PC-3 (cell line): ENCODE measurements around the gene CEBPE. TPM values are rescaled to one million over a fixed set of nuclear protein-coding genes. Genes with fewer than 3 reads are reported as not detected.
A peak's percentile ranks its signal among the peaks of the same experiment; 100 is the strongest.

ENCODE experiments used
- ATAC-seq: fragments of 200-7000 bp; cut with Tn5 transposase; 2 replicates; pipeline ENCODE4 v1.9.1; 2020; ENCODE audit warnings: mild to moderate bottlenecking, moderate library complexity
- BruUV-seq: library from RNA; stranded (reverse); fragments of 400-500 nt; replicated peaks from 2 replicates; lab custom pipeline; 2021; lab: Mats Ljungman, UMichigan
- CTCF ChIA-PET: fragments of 300-600 bp; sonication (Branson Sonifier 250); formaldehyde crosslinking; loops from one replicate; lab custom pipeline; 2022; ENCODE audit warnings: antibody characterized with exemption; lab: Charles Lee
- POLR2A ChIA-PET: fragments of 300-600 bp; sonication (Branson Sonifier 250); formaldehyde crosslinking; loops from one replicate; lab custom pipeline; 2022; ENCODE audit warnings: antibody characterized with exemption; ENCODE audit not compliant: unreplicated experiment; lab: Charles Lee
- DNase-seq: peaks from one replicate; pipeline ENCODE4 v3.0.0-alpha.2; 2015
- H2AFZ ChIP-seq: fragments of 300-600 bp; sonication (generic); 2 replicates; pipeline ENCODE4 v1.6.0; 2016; ENCODE audit warnings: antibody characterized with exemption, low read length
- H3F3A ChIP-seq: fragments of 300-600 bp; sonication (generic); one replicate; pipeline ENCODE4 v1.6.0; 2017; ENCODE audit warnings: antibody characterized with exemption, low read length, control low read depth, mild to moderate bottlenecking; ENCODE audit not compliant: unreplicated experiment
- H3K27ac ChIP-seq: fragments of 300-600 bp; sonication (generic); 2 replicates; pipeline ENCODE4 v1.5.1; 2016; ENCODE audit warnings: mild to moderate bottlenecking, low read length
- H3K27me3 ChIP-seq: fragments of 300-600 bp; sonication (generic); 2 replicates; pipeline ENCODE4 v1.6.1; 2016; ENCODE audit warnings: low read length, mixed read lengths
- H3K36me3 ChIP-seq: fragments of 300-600 bp; sonication (generic); 2 replicates; pipeline ENCODE4 v1.6.1; 2016; ENCODE audit warnings: low read depth, mixed run types, low read length, mixed read lengths
- H3K4me1 ChIP-seq: fragments of 300-600 bp; sonication (generic); 2 replicates; pipeline ENCODE4 v1.5.1; 2016; ENCODE audit warnings: low read length; ENCODE audit not compliant: insufficient read depth
- H3K4me2 ChIP-seq: fragments of 300-600 bp; sonication (generic); 2 replicates; pipeline ENCODE4 v1.6.0; 2016; ENCODE audit warnings: low read length
- H3K4me3 ChIP-seq: fragments of 300-600 bp; sonication (generic); 2 replicates; pipeline ENCODE4 v1.5.1; 2016; ENCODE audit warnings: mild to moderate bottlenecking, low read length, mixed read lengths
- H3K79me2 ChIP-seq: fragments of 300-600 bp; sonication (generic); 2 replicates; pipeline ENCODE4 v1.6.1; 2017; ENCODE audit warnings: low read length, mixed read lengths
- H3K9ac ChIP-seq: fragments of 300-600 bp; sonication (generic); 2 replicates; pipeline ENCODE4 v1.6.0; 2016; ENCODE audit warnings: mild to moderate bottlenecking, low read length
- H3K9me2 ChIP-seq: fragments of 300-600 bp; sonication (generic); replicated peaks from 2 replicates; pipeline ENCODE4 v1.6.1; 2016; ENCODE audit warnings: mixed run types, low read length, mixed read lengths
- H3K9me3 ChIP-seq: fragments of 300-600 bp; sonication (generic); 2 replicates; pipeline ENCODE4 v1.6.1; 2016; ENCODE audit warnings: low read length, mixed read lengths
- H4K20me1 ChIP-seq: fragments of 300-600 bp; sonication (generic); 2 replicates; pipeline ENCODE4 v1.6.1; 2016; ENCODE audit warnings: low read length, mixed read lengths
- EZH2 ChIP-seq: fragments of 300-600 bp; sonication (generic); IDR thresholded peaks from one replicate; pipeline ENCODE4 v1.6.1; 2017; ENCODE audit warnings: antibody characterized with exemption, mild to moderate bottlenecking, low read length; ENCODE audit not compliant: unreplicated experiment
- EZH2phosphoT487 ChIP-seq: fragments of 300-600 bp; sonication (generic); IDR thresholded peaks from 2 replicates; pipeline ENCODE4 v1.6.1; 2018; ENCODE audit warnings: mild to moderate bottlenecking, antibody characterized with exemption, low read length, borderline replicate concordance
- intact Hi-C: fragments of 100-400 bp; cut with micrococcal nuclease; formaldehyde crosslinking; loops from 2 replicates; pipeline ENCODE4 v1.9.0; 2023
- total RNA-seq: library from RNA; depleted of rRNA; stranded (reverse); fragments of >200 nt; gene quantifications from 2 replicates; pipeline ENCODE4 v1.2.3, GENCODE V29; 2014
- TF ChIP-seq, protein P1 (sequence below): fragments of 300-600 bp; sonication (generic); conservative IDR thresholded peaks from 2 replicates; pipeline ENCODE4 v1.5.1; 2017; ENCODE audit warnings: antibody characterized with exemption, low read depth, mild to moderate bottlenecking, low read length

The CEBPE gene
- total RNA-seq, 1 experiment from 2014 or later: not detected

DNA sequence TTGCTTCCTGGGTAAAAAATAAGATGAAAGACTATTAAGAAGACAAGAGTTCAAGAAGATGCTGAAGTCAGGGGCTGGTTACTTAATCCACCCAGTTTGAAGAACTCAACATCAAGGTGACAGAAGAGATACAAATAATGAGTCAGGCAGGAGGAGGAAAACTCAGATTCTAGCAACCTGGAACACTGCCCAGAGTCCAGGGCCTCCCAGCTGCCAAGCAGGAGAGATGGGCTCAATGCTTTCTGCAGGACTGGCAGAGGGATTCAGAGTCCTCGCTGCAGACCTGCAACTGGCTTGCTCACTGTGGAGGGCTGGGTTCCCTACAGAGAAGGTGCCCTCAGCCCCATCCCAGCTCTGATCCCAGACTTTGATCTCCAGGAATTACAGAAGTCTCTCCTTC lies 28.6 kb upstream of the CEBPE start:
- no TSS peak for BruUV-seq
- Histone ChIP-seq H3K27ac (no peak overlapping the region), H3K36me3 (no peaks in the 10 kb centered on the region), H3F3A (no peaks in the 10 kb centered on the region), H3K9me2 (no peaks in the 10 kb centered on the region), H3K4me1 (no peaks in the 10 kb centered on the region; the same call in 1 of the 2 replicates), H3K9ac (no peak overlapping the region), H3K27me3 (0 out of 2 replicates have a peak, but pooled peaks cover 12% of the 10 kb centered on the region), H3K9me3 (no peaks in the 10 kb centered on the region), H3K79me2 (no peaks in the 10 kb centered on the region), H3K4me2 (no peak overlapping the region), H3K4me3 (no peak overlapping the region), H2AFZ (no peak overlapping the region), H4K20me1 (no peaks in the 10 kb centered on the region)
- TF ChIP-seq EZH2phosphoT487 (no peak), EZH2 (no peak)
- TF ChIP-seq, protein P1, sequence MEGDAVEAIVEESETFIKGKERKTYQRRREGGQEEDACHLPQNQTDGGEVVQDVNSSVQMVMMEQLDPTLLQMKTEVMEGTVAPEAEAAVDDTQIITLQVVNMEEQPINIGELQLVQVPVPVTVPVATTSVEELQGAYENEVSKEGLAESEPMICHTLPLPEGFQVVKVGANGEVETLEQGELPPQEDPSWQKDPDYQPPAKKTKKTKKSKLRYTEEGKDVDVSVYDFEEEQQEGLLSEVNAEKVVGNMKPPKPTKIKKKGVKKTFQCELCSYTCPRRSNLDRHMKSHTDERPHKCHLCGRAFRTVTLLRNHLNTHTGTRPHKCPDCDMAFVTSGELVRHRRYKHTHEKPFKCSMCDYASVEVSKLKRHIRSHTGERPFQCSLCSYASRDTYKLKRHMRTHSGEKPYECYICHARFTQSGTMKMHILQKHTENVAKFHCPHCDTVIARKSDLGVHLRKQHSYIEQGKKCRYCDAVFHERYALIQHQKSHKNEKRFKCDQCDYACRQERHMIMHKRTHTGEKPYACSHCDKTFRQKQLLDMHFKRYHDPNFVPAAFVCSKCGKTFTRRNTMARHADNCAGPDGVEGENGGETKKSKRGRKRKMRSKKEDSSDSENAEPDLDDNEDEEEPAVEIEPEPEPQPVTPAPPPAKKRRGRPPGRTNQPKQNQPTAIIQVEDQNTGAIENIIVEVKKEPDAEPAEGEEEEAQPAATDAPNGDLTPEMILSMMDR: no peak
- ChIA-PET CTCF (no interaction called here), POLR2A (no interaction called here)
- DNase-seq (peak; percentile 61), ATAC-seq (0 out of 2 replicates have a peak, but pooled peaks have one; percentile 22)
- intact Hi-C loops: no loop called here

DNA sequence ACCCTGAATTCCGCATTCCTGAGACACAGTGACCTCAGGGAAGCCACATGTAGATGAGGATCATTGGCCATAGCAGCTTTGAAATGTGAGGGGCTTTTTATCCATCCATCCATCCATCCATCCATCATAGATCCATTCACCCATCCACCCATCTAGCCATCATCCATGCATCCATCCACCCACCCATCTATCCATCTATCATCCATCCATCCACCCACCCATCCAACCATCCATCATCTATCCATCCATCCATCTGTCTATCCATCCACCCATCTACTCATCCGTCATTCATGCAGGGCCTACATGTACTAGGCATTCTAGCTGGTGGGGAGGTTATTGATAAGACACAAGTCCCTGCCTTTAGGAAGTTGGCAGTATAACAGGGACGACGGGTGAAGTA lies 27.9 kb upstream of the CEBPE start:
- H3K9me2 ChIP-seq: no peaks in the 10 kb centered on the region
- no peak overlapping the region for H3K4me2 ChIP-seq
- ChIA-PET POLR2A (no interaction called here), CTCF (no interaction called here)
- no peak for DNase-seq
- H4K20me1 ChIP-seq: no peaks in the 10 kb centered on the region
- H3K9me3 ChIP-seq: no peaks in the 10 kb centered on the region
- no TSS peak for BruUV-seq
- no peaks in the 10 kb centered on the region for H3K79me2 ChIP-seq
- TF ChIP-seq EZH2 (no peak), EZH2phosphoT487 (no peak)
- TF ChIP-seq, protein P1: no peak
- intact Hi-C loops: no loop called here
- H3K36me3 ChIP-seq: no peaks in the 10 kb centered on the region
- ATAC-seq: no peak
- no peaks in the 10 kb centered on the region for H3F3A ChIP-seq
- H3K4me3 ChIP-seq: no peak overlapping the region
- H3K27me3 ChIP-seq: 0 out of 2 replicates have a peak, but pooled peaks cover 12% of the 10 kb centered on the region
- no peaks in the 10 kb centered on the region; the same call in 1 of the 2 replicates for H3K4me1 ChIP-seq
- no peak overlapping the region for H3K27ac ChIP-seq
- no peak overlapping the region for H2AFZ ChIP-seq
- H3K9ac ChIP-seq: no peak overlapping the region

DNA sequence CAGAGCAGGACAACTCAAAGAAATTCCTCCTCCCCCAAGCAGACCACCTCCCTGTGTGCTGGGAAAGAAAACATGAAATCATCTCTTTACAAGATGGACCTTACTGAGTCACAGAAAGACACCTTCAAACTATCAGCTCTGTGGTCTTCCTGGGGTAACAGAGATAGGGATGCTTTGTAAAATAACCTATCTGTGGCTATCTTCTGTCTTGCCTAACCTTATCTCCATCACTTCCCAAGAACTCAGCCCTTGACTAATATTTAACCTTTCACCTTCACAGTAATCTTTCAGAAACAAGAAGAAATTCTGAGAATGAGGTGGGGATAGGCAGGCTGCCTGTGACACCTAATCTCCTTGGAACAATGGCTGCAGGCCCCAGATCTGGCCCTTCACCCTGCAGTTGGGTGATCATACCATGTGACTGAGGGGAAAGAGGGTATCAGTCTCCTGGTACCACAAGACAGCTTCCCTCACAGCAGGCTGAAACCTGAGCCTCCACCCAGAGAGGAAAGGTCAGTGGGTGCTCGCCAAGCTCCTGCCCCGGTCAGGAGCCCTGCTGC lies 27.4 kb upstream of the CEBPE start:
- no peaks in the 10 kb centered on the region for H3K36me3 ChIP-seq
- no peak overlapping the region for H2AFZ ChIP-seq
- no peak overlapping the region for H3K9ac ChIP-seq
- H3K27me3 ChIP-seq: 0 out of 2 replicates have a peak, but pooled peaks cover 12% of the 10 kb centered on the region
- H4K20me1 ChIP-seq: no peaks in the 10 kb centered on the region
- no peaks in the 10 kb centered on the region for H3K79me2 ChIP-seq
- no peak overlapping the region for H3K4me3 ChIP-seq
- H3K27ac ChIP-seq: no peak overlapping the region
- TF ChIP-seq EZH2: no peak
- TF ChIP-seq EZH2phosphoT487: no peak
- TF ChIP-seq, protein P1: no peak
- ChIA-PET POLR2A (no interaction called here), CTCF (no interaction called here)
- no peak for DNase-seq
- no peaks in the 10 kb centered on the region; the same call in 1 of the 2 replicates for H3K4me1 ChIP-seq
- no peaks in the 10 kb centered on the region for H3K9me2 ChIP-seq
- H3K9me3 ChIP-seq: no peaks in the 10 kb centered on the region
- H3K4me2 ChIP-seq: no peak overlapping the region
- BruUV-seq: no TSS peak
- H3F3A ChIP-seq: no peaks in the 10 kb centered on the region
- no peak for ATAC-seq
- intact Hi-C loops: no loop called here
